GM21447 (cell line): Measurements from ENCODE around the gene GALNT2.

Experiments used
- ATAC-seq: cut with Tn5 transposase; IDR thresholded peaks from one replicate; pipeline ENCODE4 v1.9.1; 2021; ENCODE audit not compliant: unreplicated experiment

GALNT2 gene

GRCh38 chr1:230226007-230226800, 159.2 kb downstream of the GALNT2 start:
- no peak for ATAC-seq

GRCh38 chr1:230226814-230227213, 159.8 kb downstream of the GALNT2 start:
- no peak for ATAC-seq

GRCh38 chr1:230228236-230228897, 161.3 kb downstream of the GALNT2 start:
- ATAC-seq, result no peak

- ATAC-seq, result no peak
Measured at GRCh38 chr1:230230273-230230672, 163.2 kb downstream of the GALNT2 start.

- ATAC-seq, result no peak
Measured at GRCh38 chr1:230230948-230231773, 164.1 kb downstream of the GALNT2 start.

- no peak for ATAC-seq
Measured at GRCh38 chr1:230231774-230232145, 164.7 kb downstream of the GALNT2 start.

GRCh38 chr1:230232371-230232771, 165.3 kb downstream of the GALNT2 start:
- no peak for ATAC-seq

- no peak for ATAC-seq
Measured at GRCh38 chr1:230233786-230234185, 166.7 kb downstream of the GALNT2 start.

DNA sequence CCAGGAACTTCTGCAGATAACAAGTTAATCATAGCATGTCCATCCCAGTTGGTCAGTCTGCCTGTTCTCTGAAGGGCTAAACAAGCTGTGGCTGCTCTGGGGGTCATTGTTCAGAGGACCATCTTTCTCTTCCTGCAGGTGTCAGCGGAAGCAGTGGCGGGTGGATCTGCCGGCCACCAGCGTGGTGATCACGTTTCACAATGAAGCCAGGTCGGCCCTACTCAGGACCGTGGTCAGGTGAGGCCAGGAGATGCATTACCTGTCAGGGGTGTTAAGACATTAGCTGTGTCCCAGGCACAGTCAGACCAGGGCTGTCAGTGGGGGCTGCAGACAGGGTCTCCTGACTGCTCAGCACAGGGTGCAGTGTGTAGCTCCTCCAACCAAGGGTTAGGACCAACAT, 168.8 kb downstream of the GALNT2 start:
- no peak for ATAC-seq

GRCh38 chr1:230236301-230237008, 169.4 kb downstream of the GALNT2 start:
- ATAC-seq, result no peak

- no peak for ATAC-seq
Measured at GRCh38 chr1:230237009-230237370, 170.0 kb downstream of the GALNT2 start.

DNA sequence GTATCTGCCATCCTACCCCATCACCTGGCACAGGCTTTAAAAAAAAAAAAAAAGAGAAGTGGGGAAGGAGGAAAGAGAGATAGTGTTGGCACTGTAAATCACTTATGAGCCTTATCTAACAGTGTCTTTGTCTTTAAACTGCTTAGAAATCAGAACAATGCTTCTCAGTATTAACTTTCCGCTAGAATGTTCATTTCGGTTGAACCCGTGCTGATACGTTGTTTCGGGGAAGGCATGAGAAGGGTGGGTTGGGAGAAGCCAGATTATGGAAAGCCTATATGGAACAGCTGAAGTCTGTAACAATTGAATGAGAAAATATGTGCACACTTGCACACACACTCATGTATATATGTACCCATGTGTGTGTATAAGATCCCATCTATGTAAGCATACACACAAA, 170.8 kb downstream of the GALNT2 start:
- ATAC-seq, result no peak

DNA sequence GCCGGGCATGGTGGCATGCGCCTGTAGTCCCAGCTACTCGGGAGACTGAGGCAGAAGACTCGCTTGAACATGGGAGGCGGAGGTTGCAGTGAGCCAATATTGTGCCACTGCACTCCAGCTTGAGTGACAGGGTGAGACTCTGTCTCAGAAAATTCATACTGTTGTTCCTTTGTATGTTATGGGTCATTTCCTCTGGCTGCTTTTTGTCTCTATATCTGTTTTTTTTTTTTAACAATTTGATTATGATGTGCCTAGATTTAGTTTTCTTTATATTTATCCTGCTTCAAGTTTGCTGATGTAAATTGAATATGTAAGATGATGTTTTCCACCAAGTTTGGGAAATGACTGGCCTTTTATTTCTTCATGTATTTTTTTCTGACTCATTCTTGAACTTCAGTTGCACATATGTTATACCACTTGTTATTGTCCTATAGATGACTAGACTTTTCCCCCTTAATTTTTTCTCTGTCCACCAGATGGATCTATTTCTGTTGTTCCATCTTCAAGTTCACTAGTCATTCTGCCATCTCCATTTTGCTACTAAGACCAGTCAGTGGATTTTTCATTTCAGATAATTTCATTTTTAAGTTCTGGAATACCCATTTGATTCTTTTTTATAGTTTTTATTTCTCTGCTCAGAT, 173.5 kb downstream of the GALNT2 start:
- no peak for ATAC-seq

- no peak for ATAC-seq
Measured at GRCh38 chr1:230242326-230242725, 175.3 kb downstream of the GALNT2 start.

GRCh38 chr1:230243146-230243545, 176.1 kb downstream of the GALNT2 start:
- no peak for ATAC-seq

DNA sequence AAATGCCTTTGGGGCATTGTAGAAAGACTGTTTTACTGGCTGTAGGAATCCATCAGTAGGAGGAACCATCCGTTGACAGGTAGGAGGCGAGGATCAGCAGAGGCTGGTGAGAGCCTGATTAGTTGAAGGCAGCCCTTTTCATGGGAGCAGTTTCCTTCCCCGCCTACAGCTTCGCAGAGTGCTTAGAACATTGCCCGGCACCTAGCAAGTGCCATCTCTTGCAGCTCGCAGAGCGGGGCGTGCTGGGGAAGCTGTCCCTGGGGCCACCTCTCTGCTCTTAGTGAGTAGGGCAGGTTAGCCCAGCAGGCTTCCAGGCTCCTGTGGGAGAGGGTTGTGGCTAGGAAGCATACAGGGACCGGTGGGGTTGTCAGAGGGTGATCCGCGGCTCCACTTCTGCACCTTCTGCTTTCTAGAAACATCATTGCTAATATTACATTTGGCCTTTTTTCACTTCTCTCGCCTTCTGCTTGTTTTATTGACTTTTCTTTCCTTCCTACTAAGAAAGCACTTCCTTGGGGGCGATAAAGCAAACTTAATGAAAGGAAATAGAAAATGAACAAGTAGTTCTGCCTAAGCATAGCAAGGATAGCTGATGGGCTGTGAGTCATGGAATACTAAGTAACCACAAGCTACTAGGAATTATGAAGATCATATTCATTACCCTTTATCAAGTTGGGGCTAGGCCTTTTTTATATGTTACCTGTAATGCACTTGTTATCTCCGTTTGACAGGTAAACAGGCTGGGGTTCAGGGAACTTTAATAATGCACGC, 176.7 kb downstream of the GALNT2 start:
- ATAC-seq, result no peak

- ATAC-seq, result no peak
Measured at GRCh38 chr1:230246551-230246950, 179.5 kb downstream of the GALNT2 start.

GRCh38 chr1:230248016-230248888, 181.2 kb downstream of the GALNT2 start:
- ATAC-seq, result no peak

DNA sequence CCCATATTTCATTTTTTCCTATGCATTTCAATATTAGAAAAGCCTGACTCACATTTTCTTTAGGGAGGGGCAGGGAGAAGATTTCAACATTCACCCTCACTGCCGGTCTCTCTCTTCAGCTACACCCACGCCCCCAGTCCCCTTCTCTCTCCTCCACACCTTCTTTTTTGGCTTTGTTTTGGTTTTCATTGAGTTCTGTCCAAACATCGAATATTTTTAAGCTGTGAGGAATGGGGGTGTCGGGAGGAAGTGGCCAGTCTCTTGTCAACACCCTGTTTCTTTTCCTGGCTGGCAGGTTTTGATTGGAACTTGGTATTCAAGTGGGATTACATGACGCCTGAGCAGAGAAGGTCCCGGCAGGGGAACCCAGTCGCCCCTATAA, 181.8 kb downstream of the GALNT2 start:
- no peak for ATAC-seq
